ENCODE results near the gene ADPRS.

Gene ADPRS

GRCh38 chr1:36092798-36093185, 4.1 kb downstream of the ADPRS start:
- no peak for TF ChIP-seq CTCF (conservative IDR thresholded peaks at IDR 0.05; ENCODE audit: low read length)
- no peak overlapping the region for H3K4me3 ChIP-seq (ENCODE audit: low read length)
- no peak for DNase-seq (ENCODE audit: low read depth)

GRCh38 chr1:36093226-36093625, 4.5 kb downstream of the ADPRS start:
- no peak overlapping the region for H3K4me3 ChIP-seq (ENCODE audit: low read length)
- no peak for DNase-seq (ENCODE audit: low read depth)
- TF ChIP-seq CTCF (conservative IDR thresholded peaks at IDR 0.05; ENCODE audit: low read length) = no peak

GRCh38 chr1:36093929-36094328, 5.2 kb downstream of the ADPRS start:
- no peak for TF ChIP-seq CTCF (conservative IDR thresholded peaks at IDR 0.05; ENCODE audit: low read length)
- DNase-seq (ENCODE audit: low read depth) = no peak
- H3K4me3 ChIP-seq (ENCODE audit: low read length) = no peak overlapping the region

GRCh38 chr1:36094621-36095061, 5.9 kb downstream of the ADPRS start:
- peak; percentile 83 for DNase-seq (ENCODE audit: low read depth)
- TF ChIP-seq CTCF (conservative IDR thresholded peaks at IDR 0.05; ENCODE audit: low read length) = 0 out of 2 replicates have a peak, but pooled peaks have one; percentile 3
- H3K4me3 ChIP-seq (ENCODE audit: low read length) = no peak overlapping the region

- no peak for DNase-seq (ENCODE audit: low read depth)
- no peak overlapping the region for H3K4me3 ChIP-seq (ENCODE audit: low read length)
- TF ChIP-seq CTCF (conservative IDR thresholded peaks at IDR 0.05; ENCODE audit: low read length) = no peak
These were observed 7.2 kb downstream of the ADPRS start for GRCh38 chr1:36095760-36096405.

GRCh38 chr1:36096500-36097432, 8.1 kb downstream of the ADPRS start:
- no peak overlapping the region for H3K4me3 ChIP-seq (ENCODE audit: low read length)
- no peak for DNase-seq (ENCODE audit: low read depth)
- TF ChIP-seq CTCF (conservative IDR thresholded peaks at IDR 0.05; ENCODE audit: low read length) = peak; percentile 30
